ENCODE measurements around the gene CBLN3. TPM values are rescaled to one million over a fixed set of nuclear protein-coding genes. Genes with fewer than 3 reads are reported as not detected.

Gene CBLN3
- total and polyA plus RNA-seq, 7 donors = 0.38 to 1.5 (median 0.70) TPM

DNA sequence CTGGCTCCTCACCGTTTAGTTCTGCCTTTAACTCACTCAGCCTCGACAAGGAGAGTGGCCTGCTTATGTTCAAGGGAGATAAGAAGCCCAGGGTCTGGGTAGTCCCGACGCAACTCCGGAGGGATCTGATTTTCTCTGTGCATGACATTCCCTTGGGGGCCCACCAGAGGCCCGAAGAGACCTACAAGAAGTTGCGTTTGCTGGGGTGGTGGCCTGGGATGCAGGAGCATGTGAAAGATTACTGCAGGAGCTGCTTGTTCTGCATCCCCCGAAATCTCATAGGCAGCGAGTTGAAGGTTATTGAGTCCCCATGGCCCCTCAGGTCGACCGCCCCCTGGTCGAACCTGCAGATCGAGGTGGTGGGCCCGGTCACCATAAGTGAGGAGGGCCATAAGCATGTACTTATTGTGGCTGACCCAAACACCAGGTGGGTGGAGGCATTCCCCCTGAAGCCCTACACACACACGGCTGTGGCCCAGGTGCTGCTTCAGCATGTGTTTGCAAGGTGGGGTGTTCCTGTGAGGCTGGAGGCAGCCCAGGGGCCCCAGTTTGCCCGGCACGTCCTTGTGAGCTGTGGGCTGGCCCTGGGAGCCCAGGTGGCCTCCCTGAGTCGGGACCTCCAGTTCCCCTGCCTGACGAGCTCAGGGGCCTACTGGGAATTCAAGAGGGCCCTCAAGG lies 13.1 kb downstream of the CBLN3 start:
- intact Hi-C loops (cut with DNase I) = no loop called here
- TF ChIP-seq, protein P1, sequence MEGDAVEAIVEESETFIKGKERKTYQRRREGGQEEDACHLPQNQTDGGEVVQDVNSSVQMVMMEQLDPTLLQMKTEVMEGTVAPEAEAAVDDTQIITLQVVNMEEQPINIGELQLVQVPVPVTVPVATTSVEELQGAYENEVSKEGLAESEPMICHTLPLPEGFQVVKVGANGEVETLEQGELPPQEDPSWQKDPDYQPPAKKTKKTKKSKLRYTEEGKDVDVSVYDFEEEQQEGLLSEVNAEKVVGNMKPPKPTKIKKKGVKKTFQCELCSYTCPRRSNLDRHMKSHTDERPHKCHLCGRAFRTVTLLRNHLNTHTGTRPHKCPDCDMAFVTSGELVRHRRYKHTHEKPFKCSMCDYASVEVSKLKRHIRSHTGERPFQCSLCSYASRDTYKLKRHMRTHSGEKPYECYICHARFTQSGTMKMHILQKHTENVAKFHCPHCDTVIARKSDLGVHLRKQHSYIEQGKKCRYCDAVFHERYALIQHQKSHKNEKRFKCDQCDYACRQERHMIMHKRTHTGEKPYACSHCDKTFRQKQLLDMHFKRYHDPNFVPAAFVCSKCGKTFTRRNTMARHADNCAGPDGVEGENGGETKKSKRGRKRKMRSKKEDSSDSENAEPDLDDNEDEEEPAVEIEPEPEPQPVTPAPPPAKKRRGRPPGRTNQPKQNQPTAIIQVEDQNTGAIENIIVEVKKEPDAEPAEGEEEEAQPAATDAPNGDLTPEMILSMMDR (IDR thresholded peaks at IDR 0.05) = no peak
- H3K4me1 ChIP-seq = no peaks in the 10 kb centered on the region
- no peak overlapping the region for H3K27ac ChIP-seq
- no peaks in the 10 kb centered on the region for H3K9me3 ChIP-seq
- ATAC-seq (no peak), DNase-seq (no peak)
- peaks cover 0 to 5% (median 0%) of the 10 kb centered on the region in 3 donors for H3K27me3 ChIP-seq (ENCODE audit: insufficient read depth in 3 of 3, low read length in 2 of 3)
- no peaks in the 10 kb centered on the region for H3K36me3 ChIP-seq (ENCODE audit: insufficient read depth in 1 of 2, low read depth in 1 of 2)
- WGBS, 3 donors = 72 to 74% (median 73%) methylated on average over 19 of the region's 19 CpGs
- H3K4me3 ChIP-seq = no peak overlapping the region

DNA sequence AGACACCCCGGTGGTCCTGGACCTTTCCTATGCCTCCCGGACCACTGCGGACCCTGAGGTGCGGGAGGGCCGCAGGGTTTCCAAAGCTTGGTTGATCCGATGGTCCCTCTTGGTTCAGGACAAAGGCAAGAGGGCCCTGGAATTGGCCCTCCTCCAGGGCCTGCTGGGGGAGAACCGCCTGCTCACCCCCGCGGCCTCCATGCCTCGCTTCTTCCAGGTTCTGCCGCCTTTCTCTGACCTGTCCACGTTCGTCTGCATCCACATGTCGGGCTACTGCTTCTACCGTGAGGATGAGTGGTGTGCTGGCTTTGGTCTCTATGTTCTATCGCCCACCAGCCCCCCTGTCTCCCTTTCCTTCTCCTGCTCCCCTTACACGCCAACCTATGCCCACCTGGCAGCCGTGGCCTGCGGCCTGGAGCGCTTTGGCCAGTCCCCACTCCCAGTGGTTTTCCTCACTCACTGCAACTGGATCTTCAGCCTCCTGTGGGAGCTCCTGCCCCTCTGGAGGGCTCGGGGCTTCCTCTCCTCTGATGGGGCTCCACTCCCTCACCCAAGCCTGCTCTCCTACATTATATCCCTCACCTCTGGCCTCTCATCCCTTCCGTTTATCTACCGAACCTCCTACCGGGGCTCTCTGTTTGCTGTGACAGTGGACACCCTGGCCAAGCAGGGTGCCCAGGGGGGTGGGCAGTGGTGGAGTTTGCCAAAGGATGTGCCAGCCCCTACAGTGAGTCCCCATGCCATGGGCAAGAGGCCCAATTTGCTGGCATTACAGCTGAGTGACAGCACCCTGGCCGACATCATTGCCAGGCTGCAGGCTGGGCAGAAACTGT lies 13.8 kb downstream of the CBLN3 start:
- peaks cover 0 to 5% (median 0%) of the 10 kb centered on the region in 3 donors for H3K27me3 ChIP-seq (ENCODE audit: insufficient read depth in 3 of 3, low read length in 2 of 3)
- peaks cover 0 to under 1% of the 10 kb centered on the region in 2 donors for H3K36me3 ChIP-seq (ENCODE audit: insufficient read depth in 1 of 2, low read depth in 1 of 2)
- H3K9me3 ChIP-seq = no peaks in the 10 kb centered on the region
- TF ChIP-seq, protein P1 (IDR thresholded peaks at IDR 0.05) = no peak
- DNase-seq = no peak
- H3K4me1 ChIP-seq = no peaks in the 10 kb centered on the region
- intact Hi-C loops (cut with DNase I) = no loop called here
- no peak overlapping the region for H3K4me3 ChIP-seq
- no peak for ATAC-seq
- no peak overlapping the region for H3K27ac ChIP-seq
- 86 to 89% (median 86%) methylated on average over 24 to 25 of the region's 25 CpGs for WGBS, 3 donors

DNA sequence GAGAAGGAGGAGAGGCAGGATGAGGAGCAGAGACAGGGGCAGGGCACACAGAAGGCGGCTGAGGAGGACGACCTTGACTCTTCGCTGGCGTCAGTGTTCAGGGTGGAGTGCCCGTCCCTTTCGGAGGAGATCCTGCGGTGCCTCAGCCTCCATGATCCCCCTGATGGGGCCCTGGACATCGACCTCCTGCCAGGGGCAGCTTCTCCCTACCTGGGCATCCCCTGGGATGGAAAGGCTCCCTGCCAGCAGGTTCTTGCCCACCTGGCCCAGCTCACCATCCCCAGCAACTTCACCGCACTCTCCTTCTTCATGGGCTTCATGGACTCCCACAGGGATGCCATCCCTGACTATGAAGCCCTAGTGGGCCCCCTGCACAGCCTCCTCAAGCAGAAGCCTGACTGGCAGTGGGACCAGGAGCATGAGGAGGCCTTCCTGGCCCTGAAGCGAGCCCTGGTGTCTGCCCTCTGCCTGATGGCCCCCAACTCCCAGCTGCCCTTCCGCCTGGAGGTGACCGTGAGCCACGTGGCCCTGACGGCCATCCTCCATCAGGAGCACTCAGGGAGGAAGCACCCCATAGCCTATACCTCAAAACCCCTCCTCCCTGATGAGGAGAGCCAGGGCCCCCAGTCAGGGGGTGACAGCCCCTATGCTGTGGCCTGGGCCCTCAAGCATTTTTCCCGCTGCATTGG lies 14.6 kb downstream of the CBLN3 start:
- no peak for ATAC-seq

DNA sequence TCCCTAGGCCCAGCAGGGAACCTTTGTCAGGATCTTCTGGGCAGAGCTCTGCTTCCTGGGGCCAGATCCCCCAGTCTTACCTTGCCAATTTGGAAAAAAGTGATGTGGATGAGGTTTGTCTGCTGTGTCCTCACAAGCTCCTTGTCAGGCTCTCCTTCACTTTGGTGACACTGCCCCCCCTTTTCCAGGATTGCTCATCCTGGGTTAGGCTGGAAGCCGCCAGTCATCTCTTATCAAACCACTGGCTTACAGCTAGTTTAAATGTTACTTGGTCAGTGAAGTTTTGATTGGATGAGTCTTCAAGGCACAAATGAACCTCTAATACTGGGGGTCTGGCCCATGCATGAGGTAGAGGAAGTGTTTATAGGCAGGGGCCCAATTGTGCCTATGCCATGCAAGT lies 15.4 kb downstream of the CBLN3 start:
- no peak for ATAC-seq
- TF ChIP-seq, protein P1 (IDR thresholded peaks at IDR 0.05) = no peak
- Histone ChIP-seq H3K27ac (no peak overlapping the region), H3K4me1 (no peaks in the 10 kb centered on the region), H3K36me3 (ENCODE audit: insufficient read depth in 1 of 2, low read depth in 1 of 2) (peaks cover 0 to 4% of the 10 kb centered on the region in 2 donors), H3K9me3 (no peaks in the 10 kb centered on the region), H3K4me3 (no peak overlapping the region), H3K27me3 (ENCODE audit: insufficient read depth in 3 of 3, low read length in 2 of 3) (peaks cover 0 to 5% (median 0%) of the 10 kb centered on the region in 3 donors)
- intact Hi-C loops (cut with DNase I) = no loop called here
- DNase-seq = no peak
- 96 to 100% (median 98%) methylated on average over 1 of the region's 1 CpG for WGBS, 3 donors

More for the DNA sequence above, 14.6 kb downstream of the CBLN3 start:
- Histone ChIP-seq H3K36me3 (ENCODE audit: insufficient read depth in 1 of 2, low read depth in 1 of 2) (peaks cover 0 to 4% of the 10 kb centered on the region in 2 donors), H3K4me3 (no peak overlapping the region), H3K27me3 (ENCODE audit: insufficient read depth in 3 of 3, low read length in 2 of 3) (peaks cover 0 to 5% (median 0%) of the 10 kb centered on the region in 3 donors), H3K27ac (no peak overlapping the region), H3K9me3 (no peaks in the 10 kb centered on the region), H3K4me1 (no peaks in the 10 kb centered on the region)
- DNase-seq = no peak
- intact Hi-C loops (cut with DNase I) = no loop called here
- WGBS, 3 donors = 88 to 91% (median 89%) methylated on average over 11 to 15 of the region's 15 CpGs
- TF ChIP-seq, protein P1 (IDR thresholded peaks at IDR 0.05) = no peak
